VCaP (cell line): ENCODE data around the gene THOC2.

Source experiments
- H3K27ac ChIP-seq: fragments of 450-650 bp; 2 replicates; pipeline ENCODE4 v1.5.1; 2017
- TF ChIP-seq, protein P1 (sequence below): fragments of 450-650 bp; conservative IDR thresholded peaks from 2 replicates; pipeline ENCODE4 v1.5.1; 2017; ENCODE audit warnings: mild to moderate bottlenecking, moderate library complexity

The THOC2 gene

DNA sequence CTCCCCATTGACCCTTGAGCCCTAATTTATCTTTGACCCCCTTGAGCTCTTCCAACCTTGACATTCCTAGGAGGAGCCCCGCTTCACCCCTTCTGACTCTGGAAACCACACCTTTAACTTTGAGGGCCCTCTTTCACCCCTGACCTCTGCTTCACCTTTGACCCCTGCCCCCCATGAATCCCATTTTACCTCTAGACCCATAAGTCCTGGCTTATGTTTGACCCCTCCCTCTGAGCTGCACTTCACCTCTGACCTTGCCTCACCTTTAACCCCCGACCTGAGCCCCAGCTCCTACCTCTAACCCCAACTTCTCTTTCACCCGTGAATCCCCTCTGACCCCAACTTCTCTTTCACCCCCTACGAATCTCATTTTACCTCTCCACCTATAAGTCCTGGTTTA is 169.7 kb downstream of the THOC2 start:
- TF ChIP-seq, protein P1, sequence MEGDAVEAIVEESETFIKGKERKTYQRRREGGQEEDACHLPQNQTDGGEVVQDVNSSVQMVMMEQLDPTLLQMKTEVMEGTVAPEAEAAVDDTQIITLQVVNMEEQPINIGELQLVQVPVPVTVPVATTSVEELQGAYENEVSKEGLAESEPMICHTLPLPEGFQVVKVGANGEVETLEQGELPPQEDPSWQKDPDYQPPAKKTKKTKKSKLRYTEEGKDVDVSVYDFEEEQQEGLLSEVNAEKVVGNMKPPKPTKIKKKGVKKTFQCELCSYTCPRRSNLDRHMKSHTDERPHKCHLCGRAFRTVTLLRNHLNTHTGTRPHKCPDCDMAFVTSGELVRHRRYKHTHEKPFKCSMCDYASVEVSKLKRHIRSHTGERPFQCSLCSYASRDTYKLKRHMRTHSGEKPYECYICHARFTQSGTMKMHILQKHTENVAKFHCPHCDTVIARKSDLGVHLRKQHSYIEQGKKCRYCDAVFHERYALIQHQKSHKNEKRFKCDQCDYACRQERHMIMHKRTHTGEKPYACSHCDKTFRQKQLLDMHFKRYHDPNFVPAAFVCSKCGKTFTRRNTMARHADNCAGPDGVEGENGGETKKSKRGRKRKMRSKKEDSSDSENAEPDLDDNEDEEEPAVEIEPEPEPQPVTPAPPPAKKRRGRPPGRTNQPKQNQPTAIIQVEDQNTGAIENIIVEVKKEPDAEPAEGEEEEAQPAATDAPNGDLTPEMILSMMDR, result no peak
- H3K27ac ChIP-seq, result no peak overlapping the region

DNA sequence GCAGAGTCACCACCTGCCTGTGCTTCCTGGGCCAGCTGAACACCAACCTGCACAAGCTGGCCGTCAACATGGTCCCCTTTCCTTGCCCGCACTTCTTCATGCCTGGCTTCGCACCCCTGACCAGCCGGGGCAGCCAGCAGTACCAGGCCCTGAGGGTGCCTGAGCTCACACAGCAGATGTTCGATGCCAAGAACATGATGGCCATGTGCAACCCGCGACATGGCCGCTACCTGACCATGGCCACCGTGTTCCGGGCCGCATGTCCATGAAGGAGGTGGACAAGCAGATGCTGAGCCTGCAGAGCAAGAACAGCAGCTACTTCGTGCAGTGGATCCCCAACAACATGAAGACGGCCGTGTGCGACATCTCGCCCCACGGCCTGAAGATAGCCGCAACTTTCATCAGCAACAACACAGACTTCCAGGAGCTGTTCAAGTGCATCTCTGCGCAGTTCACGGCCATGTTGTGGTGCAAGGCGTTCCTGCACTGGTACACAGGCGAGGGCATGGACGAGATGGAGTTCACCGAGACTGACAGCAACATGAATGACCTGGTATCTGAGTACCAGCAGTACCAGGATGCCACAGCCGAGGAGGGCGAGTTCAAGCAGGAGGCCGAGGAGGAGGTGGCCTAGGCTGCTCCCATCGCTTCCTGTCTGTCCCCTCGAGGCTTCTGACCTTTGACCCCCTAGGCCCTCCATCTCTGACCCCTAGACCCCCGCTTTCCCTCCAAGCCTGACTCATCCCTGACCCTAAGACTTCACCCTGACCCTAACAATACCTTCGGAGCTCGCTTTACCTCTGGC is 170.3 kb downstream of the THOC2 start:
- H3K27ac ChIP-seq, result no peak overlapping the region

DNA sequence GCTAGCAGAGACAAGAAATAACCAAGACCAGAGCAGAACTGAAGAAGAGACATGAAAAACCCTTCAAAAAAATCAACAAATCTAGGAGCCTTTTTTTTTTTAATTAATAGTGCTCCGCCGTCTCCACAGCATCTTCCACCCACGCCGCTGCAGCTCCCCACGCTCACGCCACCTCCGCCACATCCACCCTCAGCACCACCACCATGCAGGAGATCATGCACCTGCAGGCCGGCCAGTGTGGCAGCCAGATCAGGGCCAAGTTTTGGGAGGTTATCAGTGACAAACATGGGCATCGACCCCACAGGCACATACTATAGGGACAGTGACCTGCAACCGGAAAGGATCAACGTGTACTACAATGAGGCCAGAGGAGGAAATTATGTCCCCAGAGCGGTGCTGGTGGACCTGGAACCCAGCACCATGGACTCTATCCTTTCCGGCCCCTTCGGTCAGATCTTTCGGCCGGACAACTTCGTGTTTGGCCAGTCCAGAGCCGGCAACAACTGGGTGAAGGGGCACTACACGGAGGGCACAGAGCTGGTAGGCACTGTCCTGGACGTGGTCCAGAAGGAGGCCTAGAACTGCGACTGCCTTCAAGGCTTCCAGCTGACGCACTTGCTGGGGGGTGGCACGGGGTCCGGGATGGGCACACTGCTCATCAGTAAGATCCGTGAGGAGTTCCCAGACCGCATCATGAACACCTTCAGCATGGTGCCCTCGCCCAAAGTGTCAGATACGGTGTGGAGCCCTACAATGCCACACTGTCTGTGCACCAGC is 171.2 kb downstream of the THOC2 start:
- no peak overlapping the region for H3K27ac ChIP-seq
- TF ChIP-seq, protein P1, result no peak

More for the DNA sequence above, 170.3 kb downstream of the THOC2 start:
- TF ChIP-seq, protein P1, result no peak

DNA sequence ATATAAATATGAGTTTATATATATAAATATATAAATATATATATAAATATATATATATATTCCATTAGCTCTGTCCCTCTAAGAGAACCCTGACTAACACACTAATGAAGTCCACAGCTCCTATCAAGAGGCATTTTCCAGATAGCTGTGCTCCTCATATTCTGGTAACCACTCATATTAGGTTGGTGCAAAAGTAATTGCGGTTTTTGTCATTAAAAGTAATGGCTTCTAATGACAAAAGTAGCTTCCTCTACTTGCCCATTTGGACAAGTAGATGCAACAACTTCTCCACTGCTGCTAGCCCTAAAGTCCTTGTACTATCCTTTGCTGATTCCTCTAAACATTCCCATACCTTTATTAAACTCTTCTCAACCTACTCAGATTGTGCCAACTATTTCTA is 182.0 kb downstream of the THOC2 start:
- TF ChIP-seq, protein P1, result no peak
- H3K27ac ChIP-seq, result no peak overlapping the region
